Measurements from ENCODE around the gene ING5. TPM values are rescaled to one million over a fixed set of nuclear protein-coding genes. Genes with fewer than 3 reads are reported as not detected.

ING5 gene
- total RNA-seq, 6 experiments from 2014 or later: 18.7 to 20.0 (median 19.5) TPM

DNA sequence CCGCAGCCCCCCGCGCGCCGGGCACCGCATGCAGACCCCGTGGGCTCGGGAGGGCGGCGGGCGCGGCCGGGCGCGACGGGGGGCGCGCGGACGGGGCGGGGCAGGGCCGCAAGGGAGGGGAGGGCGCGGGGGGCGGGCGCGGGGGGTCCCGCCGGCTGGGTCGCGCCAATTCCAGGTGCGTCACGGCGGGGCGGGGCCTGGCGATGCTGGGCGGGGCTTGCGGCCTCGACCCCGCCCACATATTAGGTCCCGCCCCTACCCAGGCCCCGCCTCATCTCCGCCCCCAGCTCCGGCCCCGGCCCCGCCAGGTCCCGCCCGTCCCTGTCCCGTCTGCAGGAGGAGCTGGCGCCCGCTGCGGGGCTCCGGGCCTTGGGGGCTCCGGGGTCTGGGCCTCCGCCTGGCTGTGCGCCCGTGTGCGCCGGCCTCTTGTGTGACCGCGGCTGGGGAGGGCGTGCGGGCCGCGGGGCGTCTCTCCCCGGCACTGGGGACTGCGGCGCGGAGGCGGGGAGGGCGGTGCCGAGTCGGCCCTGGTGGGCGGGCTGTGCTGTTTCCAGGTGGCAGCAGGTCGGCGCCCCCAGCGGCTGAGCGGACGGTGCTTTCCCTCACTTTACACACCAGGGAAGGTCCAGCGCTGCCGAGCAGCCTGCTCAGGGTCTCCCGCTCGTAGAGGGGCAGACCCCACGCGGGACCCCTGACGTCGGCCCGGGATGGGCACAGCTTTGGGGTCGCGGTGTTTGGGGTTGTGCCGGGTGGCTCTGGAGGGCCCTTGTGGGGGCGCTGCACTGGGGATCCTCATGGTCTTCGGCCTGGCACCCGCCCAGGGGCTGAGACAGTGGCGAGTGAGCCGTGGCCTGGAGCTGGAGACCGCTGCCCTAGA is 554 bp downstream of the ING5 start:
- TF ChIP-seq CTCF (IDR thresholded peaks at IDR 0.05): peak; percentile 76
- Mint-ChIP-seq H3K27ac (peak overlapping the region; percentile 84), H3K4me1 (ENCODE audit: low read depth) (peaks cover 17% of the 10 kb centered on the region), H3K27me3 (ENCODE audit: insufficient read depth) (peaks cover 5% of the 10 kb centered on the region), H3K4me3 (peak overlapping the region; percentile 95), H3K9me3 (peaks cover 15% of the 10 kb centered on the region), H3K36me3 (ENCODE audit: low read depth) (peaks cover 25% of the 10 kb centered on the region)
- DNase-seq: peak; percentile 65

GRCh38 chr2:241703032-241703604 is 1.3 kb downstream of the ING5 start:
- peak overlapping the region; percentile 84 for H3K27ac Mint-ChIP-seq
- H3K27me3 Mint-ChIP-seq (ENCODE audit: insufficient read depth): peaks cover 2% of the 10 kb centered on the region
- peak overlapping the region; percentile 95 for H3K4me3 Mint-ChIP-seq
- H3K4me1 Mint-ChIP-seq (ENCODE audit: low read depth): peaks cover 13% of the 10 kb centered on the region
- peaks cover 15% of the 10 kb centered on the region for H3K9me3 Mint-ChIP-seq
- TF ChIP-seq CTCF (IDR thresholded peaks at IDR 0.05): no peak
- peaks cover 28% of the 10 kb centered on the region for H3K36me3 Mint-ChIP-seq (ENCODE audit: low read depth)
- DNase-seq: no peak

- no peak for DNase-seq
- no peak overlapping the region for H3K4me3 Mint-ChIP-seq
- peaks cover 15% of the 10 kb centered on the region for H3K9me3 Mint-ChIP-seq
- no peak for TF ChIP-seq CTCF (IDR thresholded peaks at IDR 0.05)
- no peak overlapping the region for H3K27ac Mint-ChIP-seq
- H3K36me3 Mint-ChIP-seq (ENCODE audit: low read depth): peaks cover 43% of the 10 kb centered on the region
- peaks cover 7% of the 10 kb centered on the region for H3K4me1 Mint-ChIP-seq (ENCODE audit: low read depth)
- H3K27me3 Mint-ChIP-seq (ENCODE audit: insufficient read depth): peaks cover 2% of the 10 kb centered on the region
Measured at GRCh38 chr2:241706537-241706936, 4.7 kb downstream of the ING5 start.

DNA sequence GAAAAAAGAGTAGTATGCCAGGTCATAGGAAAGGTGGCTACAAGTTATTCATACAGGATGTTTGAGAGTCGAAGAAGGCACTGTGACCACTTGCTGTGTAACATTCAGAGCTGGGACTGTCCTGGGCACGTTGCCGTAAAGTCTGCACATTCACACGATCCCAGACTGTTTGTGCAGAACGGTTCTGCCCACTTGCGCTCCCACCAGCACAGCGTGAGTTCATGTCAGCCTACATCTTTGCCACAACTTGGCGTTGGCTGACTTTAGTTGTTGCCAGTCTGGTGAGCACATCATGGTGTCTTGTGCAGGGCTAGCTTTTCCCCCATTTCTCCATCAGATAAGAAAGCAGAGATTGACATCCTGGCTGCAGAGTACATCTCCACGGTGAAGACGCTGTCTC is 7.0 kb downstream of the ING5 start:
- Mint-ChIP-seq H3K4me1 (ENCODE audit: low read depth) (no peaks in the 10 kb centered on the region), H3K27me3 (ENCODE audit: insufficient read depth) (no peaks in the 10 kb centered on the region; the same call in 1 of the 2 replicates), H3K36me3 (ENCODE audit: low read depth) (peaks cover 53% of the 10 kb centered on the region), H3K4me3 (no peak overlapping the region), H3K27ac (no peak overlapping the region), H3K9me3 (peaks cover 15% of the 10 kb centered on the region)
- TF ChIP-seq CTCF (IDR thresholded peaks at IDR 0.05): no peak
- no peak for DNase-seq

- no peak for TF ChIP-seq CTCF (IDR thresholded peaks at IDR 0.05)
- peaks cover 36% of the 10 kb centered on the region for H3K36me3 Mint-ChIP-seq (ENCODE audit: low read depth)
- no peak overlapping the region for H3K27ac Mint-ChIP-seq
- H3K4me1 Mint-ChIP-seq (ENCODE audit: low read depth): no peaks in the 10 kb centered on the region
- peaks cover 3% of the 10 kb centered on the region; the same call in 1 of the 2 replicates for H3K27me3 Mint-ChIP-seq (ENCODE audit: insufficient read depth)
- H3K4me3 Mint-ChIP-seq: no peak overlapping the region
- H3K9me3 Mint-ChIP-seq: no peaks in the 10 kb centered on the region; the same call in 1 of the 2 replicates
- DNase-seq: no peak
Measured at GRCh38 chr2:241719093-241719492, 17.3 kb downstream of the ING5 start.
